ENCODE data around the gene C17orf50.

- TF ChIP-seq POLR2AphosphoS5 (IDR thresholded peaks at IDR 0.05) (no peak), CTCF (IDR thresholded peaks at IDR 0.05) (no peak), POLR2A (IDR thresholded peaks at IDR 0.05) (no peak)
Observed at GRCh38 chr17:35769895-35770486, 9.3 kb downstream of the C17orf50 start.

Data from breast epithelium (tissue), 3 donors.